Measurements from ENCODE around the gene IGFBP4. TPM values are rescaled to one million over a fixed set of nuclear protein-coding genes. Genes with fewer than 3 reads are reported as not detected.

IGFBP4 gene
- total RNA-seq, 1 donor from 2014 or later, result 700 TPM

DNA sequence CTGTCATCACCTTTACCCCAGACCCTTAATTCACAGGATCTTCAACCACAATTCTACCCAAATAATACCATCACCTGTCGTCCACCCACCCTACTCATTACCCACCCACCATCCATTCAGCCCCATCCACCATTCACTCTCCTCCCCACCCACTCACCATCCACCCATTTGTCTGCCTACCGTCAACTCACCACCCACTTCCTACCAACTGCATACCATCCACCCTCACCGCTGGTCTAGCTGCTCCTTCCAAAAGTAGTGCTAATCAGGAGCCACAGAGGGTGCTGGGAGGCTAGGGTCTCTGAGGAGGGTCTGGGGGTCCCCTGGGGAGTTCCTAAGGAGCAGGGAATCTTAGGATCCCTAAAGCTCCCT is 12.0 kb upstream of the IGFBP4 start:
- intact Hi-C loops (cut with DNase I), result no loop called here
- Histone ChIP-seq H3K27ac (no peak overlapping the region), H3K4me1 (peaks cover 13% of the 10 kb centered on the region), H3K4me3 (no peak overlapping the region), H3K27me3 (no peaks in the 10 kb centered on the region), H3K9me3 (no peaks in the 10 kb centered on the region), H3K36me3 (no peaks in the 10 kb centered on the region)
- no peak for TF ChIP-seq POLR2A (IDR thresholded peaks at IDR 0.05)
- TF ChIP-seq POLR2AphosphoS5 (IDR thresholded peaks at IDR 0.05; ENCODE audit: insufficient read depth in 1 of 2, low read depth in 1 of 2), result no peak
- no peak for TF ChIP-seq CTCF (IDR thresholded peaks at IDR 0.05)
- peak in 1 of 2 donors; percentile 56 for DNase-seq (ENCODE audit: extremely low spot score in 2 of 2)

- peak overlapping the region; percentile 43 for H3K27ac ChIP-seq
- H3K4me3 ChIP-seq, result no peak overlapping the region
- no peaks in the 10 kb centered on the region for H3K9me3 ChIP-seq
- peaks cover 13% of the 10 kb centered on the region for H3K4me1 ChIP-seq
- no peaks in the 10 kb centered on the region for H3K36me3 ChIP-seq
- H3K27me3 ChIP-seq, result no peaks in the 10 kb centered on the region
- peak in 1 of 2 donors; percentile 81 for DNase-seq (ENCODE audit: extremely low spot score in 2 of 2)
- intact Hi-C loops (cut with DNase I), result no loop called here
- TF ChIP-seq POLR2A (IDR thresholded peaks at IDR 0.05), result no peak
- TF ChIP-seq POLR2AphosphoS5 (IDR thresholded peaks at IDR 0.05; ENCODE audit: insufficient read depth in 1 of 2, low read depth in 1 of 2), result no peak
- no peak for TF ChIP-seq CTCF (IDR thresholded peaks at IDR 0.05)
These were observed 10.3 kb upstream of the IGFBP4 start for GRCh38 chr17:40432864-40433528.

GRCh38 chr17:40433551-40434415 is 9.5 kb upstream of the IGFBP4 start:
- H3K9me3 ChIP-seq, result no peaks in the 10 kb centered on the region
- peak in 1 of 2 donors; percentile 77 for DNase-seq (ENCODE audit: extremely low spot score in 2 of 2)
- no peaks in the 10 kb centered on the region for H3K36me3 ChIP-seq
- peak overlapping the region; percentile 43 for H3K27ac ChIP-seq
- no peak overlapping the region for H3K4me3 ChIP-seq
- peaks cover 13% of the 10 kb centered on the region for H3K4me1 ChIP-seq
- H3K27me3 ChIP-seq, result no peaks in the 10 kb centered on the region
- no peak for TF ChIP-seq POLR2AphosphoS5 (IDR thresholded peaks at IDR 0.05; ENCODE audit: insufficient read depth in 1 of 2, low read depth in 1 of 2)
- TF ChIP-seq POLR2A (IDR thresholded peaks at IDR 0.05), result no peak
- no peak for TF ChIP-seq CTCF (IDR thresholded peaks at IDR 0.05)
- intact Hi-C loops (cut with DNase I), result no loop called here

DNA sequence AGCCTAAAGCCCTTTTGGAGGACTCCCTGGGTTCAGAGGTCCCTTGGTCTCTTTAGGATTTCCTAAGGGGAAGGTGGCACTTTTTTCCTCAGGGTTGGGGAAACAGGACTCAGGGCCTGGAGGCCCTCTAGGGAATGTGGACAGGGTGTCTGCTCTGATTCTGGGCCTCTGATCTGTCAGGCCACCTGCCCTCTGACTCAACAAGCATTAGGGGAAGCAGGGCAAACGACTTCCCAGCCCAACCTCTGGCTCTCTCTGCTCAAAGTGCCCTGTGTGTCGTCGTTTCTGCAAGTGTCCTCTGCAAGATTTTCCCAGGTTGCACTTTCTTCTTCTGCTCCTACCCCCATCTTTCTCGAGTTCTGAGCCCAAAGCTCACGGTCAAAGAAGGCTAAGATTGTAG is 6.6 kb upstream of the IGFBP4 start:
- Histone ChIP-seq H3K4me3 (no peak overlapping the region), H3K36me3 (no peaks in the 10 kb centered on the region), H3K9me3 (no peaks in the 10 kb centered on the region), H3K4me1 (peaks cover 14% of the 10 kb centered on the region), H3K27me3 (no peaks in the 10 kb centered on the region), H3K27ac (no peak overlapping the region)
- intact Hi-C loops (cut with DNase I), result no loop called here
- no peak for DNase-seq (ENCODE audit: extremely low spot score in 2 of 2)
- TF ChIP-seq POLR2A (IDR thresholded peaks at IDR 0.05) (no peak), POLR2AphosphoS5 (IDR thresholded peaks at IDR 0.05; ENCODE audit: insufficient read depth in 1 of 2, low read depth in 1 of 2) (no peak), CTCF (IDR thresholded peaks at IDR 0.05) (no peak)

Measured in vagina (tissue), 2 donors.